GM19324 (cell line): ENCODE measurements around the gene SLC25A21.
"Not testable (repeated sequence)": the region's sequence is repeated elsewhere in the genome, so short reads cannot be mapped to it uniquely, and the experiment has no call there.

Experiments used
- ATAC-seq: cut with Tn5 transposase; IDR thresholded peaks from one replicate; pipeline ENCODE4 v1.9.1; 2021; ENCODE audit warnings: mild to moderate bottlenecking, moderate library complexity; ENCODE audit not compliant: unreplicated experiment, low FRiP score

SLC25A21 gene

DNA sequence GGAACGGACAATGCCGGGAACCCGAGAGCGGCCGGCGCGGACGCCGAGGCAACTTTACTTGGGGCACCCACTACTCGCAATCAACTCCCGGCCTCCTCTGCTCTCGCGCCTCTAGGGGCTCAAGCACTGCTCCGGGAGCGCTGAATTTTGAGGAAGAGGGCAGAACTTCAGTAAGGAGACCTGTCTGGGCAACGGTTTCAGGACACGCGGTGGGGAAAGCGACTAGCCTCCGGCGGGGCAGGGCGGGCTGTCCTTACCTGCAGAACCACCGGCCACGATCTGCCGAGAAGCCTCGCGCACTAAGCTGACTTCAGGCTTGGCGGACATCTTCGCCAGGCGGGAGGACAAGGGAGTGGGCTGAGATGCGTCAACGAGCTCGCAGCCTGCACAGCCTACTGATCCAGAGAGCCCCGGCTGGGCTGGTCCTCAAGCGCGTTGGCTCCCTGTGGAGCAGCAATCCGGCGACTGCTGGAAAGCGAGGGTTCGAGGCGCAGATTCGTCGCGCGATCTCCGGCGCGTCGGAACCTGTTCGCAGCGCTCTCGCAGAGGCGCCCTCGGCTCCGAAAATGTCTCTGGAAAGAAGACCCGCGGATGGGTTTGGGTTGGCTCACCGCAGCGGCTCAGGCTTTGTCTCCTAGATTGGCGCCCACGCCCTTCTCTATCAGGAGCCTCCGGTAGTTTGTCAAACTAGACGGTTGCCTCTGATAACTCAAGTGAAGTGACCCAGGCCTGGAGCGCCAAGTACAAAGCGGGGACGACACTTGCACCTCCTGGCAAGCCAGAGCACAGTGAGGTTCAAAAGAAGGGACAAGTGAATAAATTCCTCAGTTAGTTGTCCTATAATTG is at the start of gene SLC25A21:
Gene SLC25A21, minus strand, starts transcription at position 583 of the 846 bp plus-strand sequence.
- ATAC-seq: no peak

DNA sequence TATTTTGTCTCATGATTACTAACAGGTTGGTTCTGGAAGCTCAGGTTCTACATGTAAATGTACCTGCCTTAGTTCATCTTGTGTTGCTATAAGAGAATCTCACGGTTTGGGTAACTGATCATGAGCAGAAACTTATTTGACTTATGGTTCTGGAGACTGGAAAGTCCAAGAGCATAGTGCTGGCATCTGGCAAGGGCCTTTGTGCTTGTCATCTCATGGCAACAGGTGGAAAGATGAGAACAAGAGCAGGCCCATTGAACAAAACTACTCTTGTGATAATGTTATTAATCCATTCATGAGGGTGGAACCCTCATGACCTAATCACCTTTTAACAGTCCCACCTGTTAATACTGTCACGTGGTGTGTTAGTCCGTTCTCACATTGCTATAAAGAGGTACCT is 48.7 kb upstream of the SLC25A21 start:
- ATAC-seq: no peak

DNA sequence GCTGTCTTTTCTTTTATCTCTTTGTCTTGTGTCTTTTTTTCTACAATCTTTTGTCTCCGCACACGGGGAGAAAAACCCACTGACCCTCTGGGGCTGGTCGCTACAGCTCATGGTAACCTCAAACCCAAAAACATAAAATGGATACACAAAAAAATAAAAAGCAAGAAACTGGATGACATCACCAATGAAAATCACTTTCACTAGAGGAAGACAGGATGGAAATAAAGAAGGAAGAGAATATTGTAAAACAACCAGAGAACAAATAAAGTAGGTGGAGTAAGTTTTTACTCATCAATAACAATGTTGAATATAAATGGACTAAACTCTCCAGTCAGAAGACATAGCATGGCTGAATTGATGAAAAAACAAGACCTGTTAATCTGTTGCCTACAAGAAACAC is 42.9 kb upstream of the SLC25A21 start:
- no peak for ATAC-seq

DNA sequence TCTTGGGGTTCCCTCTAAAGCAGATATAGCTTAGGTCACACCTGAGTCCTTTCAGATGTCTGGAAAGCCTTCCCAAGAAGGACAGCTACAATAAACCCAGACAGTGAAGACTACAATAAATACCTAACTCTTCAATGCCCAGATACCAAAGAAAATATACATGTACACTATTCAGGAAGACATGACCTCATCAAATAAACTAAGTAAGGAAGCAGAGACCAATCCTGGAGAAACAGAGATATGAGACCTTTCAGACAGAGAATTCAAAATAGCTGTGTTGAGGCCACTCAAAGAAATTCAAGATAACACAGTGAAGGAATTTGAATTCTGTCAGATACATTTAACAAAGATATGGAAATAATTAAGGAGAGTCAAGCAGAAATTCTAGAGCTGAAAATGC is 40.6 kb upstream of the SLC25A21 start:
- ATAC-seq: no peak

DNA sequence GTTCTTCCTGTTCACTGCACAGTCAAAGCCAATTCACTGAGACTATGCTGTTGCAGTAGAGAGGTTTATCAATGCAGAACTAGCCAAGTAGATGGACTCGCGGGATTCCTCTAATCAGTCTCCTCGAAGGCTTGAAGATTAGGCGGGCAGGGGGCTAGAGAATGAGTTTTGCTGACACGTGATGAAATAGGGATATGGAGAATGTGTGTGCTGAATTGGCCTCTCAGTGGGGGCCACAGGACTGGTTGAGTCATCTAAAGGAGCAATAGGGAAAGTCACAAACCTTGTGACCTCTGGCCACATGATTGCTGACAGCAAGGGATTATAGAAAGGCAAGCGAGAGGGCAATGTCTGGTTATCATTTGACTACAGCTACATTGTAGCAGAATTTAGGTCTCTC is 38.0 kb upstream of the SLC25A21 start:
- ATAC-seq: no peak

DNA sequence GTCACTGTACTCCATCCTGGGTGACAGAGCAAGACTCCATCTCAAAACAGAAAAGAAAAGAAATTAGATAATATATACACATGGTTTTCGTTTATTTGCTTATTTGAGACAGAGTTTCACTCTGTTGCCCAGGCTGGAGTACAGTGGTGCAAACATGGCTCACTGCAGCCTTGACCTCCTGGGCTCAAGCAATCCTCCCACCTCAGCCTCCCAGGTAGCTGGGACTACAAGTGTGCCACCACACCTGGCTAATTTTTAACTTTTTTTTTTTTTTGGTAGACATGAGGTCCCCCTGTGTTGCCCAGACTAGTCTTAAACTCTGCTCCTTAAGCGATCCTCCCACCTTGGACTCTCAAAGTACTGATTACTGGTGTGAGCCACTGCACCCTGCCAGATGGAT is 37.2 kb upstream of the SLC25A21 start:
- ATAC-seq: not testable (repeated sequence)

- ATAC-seq: not testable (repeated sequence)
Observed at GRCh38 chr14:37205623-37206605, 33.5 kb upstream of the SLC25A21 start.

GRCh38 chr14:37203423-37203822 is 31.0 kb upstream of the SLC25A21 start:
- no peak for ATAC-seq

GRCh38 chr14:37202812-37203211 is 30.4 kb upstream of the SLC25A21 start:
- no peak for ATAC-seq

GRCh38 chr14:37202265-37202664 is 29.9 kb upstream of the SLC25A21 start:
- ATAC-seq: no peak

DNA sequence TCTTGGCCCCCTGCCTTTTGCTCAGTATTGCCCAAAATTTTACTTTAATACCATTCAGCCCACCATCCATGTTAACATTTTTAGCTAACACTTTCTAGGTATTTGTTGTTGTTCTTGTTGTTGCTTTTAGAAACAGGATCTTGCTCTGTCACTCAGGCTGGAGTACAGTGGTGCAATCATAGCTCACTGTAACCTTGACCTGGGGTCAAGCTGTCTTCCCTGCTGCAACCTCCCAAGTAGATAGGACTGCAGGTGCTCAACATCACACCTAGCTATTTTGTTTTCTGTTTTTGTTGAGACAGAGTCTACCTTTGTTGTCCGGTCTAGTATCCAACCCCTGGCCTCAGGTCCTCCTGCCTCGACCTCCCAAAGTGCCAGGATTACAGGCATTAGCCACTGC is 29.3 kb upstream of the SLC25A21 start:
- no peak for ATAC-seq

DNA sequence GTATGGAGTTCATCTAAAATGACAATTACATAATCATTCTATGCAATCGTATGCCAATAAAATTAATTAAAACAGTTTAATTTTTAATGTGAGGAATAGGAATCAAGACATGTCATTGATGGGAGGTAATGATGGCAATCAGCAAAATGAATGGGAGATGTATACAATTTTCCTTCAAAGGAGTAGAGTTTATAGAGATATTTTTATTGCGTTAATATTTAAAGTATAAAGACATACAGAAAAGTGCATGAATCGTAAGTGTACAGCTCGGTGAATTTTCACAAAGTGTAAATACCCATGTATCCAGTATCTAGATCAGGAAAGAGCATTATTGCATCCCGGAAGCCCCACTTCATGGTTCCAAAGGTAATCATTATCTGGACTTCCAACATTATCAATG is 26.5 kb upstream of the SLC25A21 start:
- no peak for ATAC-seq

GRCh38 chr14:37198273-37198598 is 25.8 kb upstream of the SLC25A21 start:
- ATAC-seq: no peak

- ATAC-seq: no peak
Observed at GRCh38 chr14:37197421-37198272, 25.2 kb upstream of the SLC25A21 start, which contains the start of gene MIPOL1. Gene MIPOL1 (plus strand): TSS chr14:37197937. CDS start chr14:37247889, 49,952 bp downstream.

- ATAC-seq: no peak
Observed at GRCh38 chr14:37196604-37197420, 24.4 kb upstream of the SLC25A21 start.

DNA sequence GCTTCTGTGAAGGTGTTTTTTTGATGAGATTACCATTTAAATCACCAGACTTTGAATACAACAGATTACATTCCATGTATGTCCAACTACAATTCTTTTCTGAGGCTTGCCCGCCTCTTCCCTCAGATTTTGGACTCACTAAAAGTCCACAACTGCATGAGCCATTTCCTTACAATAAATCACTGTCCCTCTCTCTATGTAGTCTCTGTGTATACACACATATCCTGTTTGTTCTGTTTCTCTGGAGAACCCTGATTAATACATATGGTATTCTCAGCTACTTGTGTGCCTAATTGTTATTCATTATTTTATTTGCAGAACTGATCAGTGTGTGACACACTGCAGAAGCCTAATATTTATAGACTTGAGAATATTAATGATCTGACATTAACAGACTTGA is 22.9 kb upstream of the SLC25A21 start:
- no peak for ATAC-seq

GRCh38 chr14:37194698-37195097 is 22.3 kb upstream of the SLC25A21 start:
- ATAC-seq: no peak

GRCh38 chr14:37189733-37190132 is 17.3 kb upstream of the SLC25A21 start:
- ATAC-seq: not testable (repeated sequence)

- ATAC-seq: not testable (repeated sequence)
Observed at GRCh38 chr14:37187840-37188577, 15.6 kb upstream of the SLC25A21 start.
